CD4-positive, alpha-beta T cell treated with Interleukin-21 for 1 hour (primary cell): ENCODE data around the gene GATAD2A.

Experiments
- DNase-seq: peaks from one replicate; pipeline ENCODE4 v3.0.0-alpha.2; 2020

Gene GATAD2A

GRCh38 chr19:19422156-19422555 is 16.7 kb downstream of the GATAD2A start:
- DNase-seq = no peak

- DNase-seq = no peak
Observed at GRCh38 chr19:19423322-19423721, 17.8 kb downstream of the GATAD2A start.

- no peak for DNase-seq
Observed at GRCh38 chr19:19425170-19425875, 19.8 kb downstream of the GATAD2A start.

GRCh38 chr19:19426216-19426615 is 20.7 kb downstream of the GATAD2A start:
- DNase-seq = no peak

GRCh38 chr19:19426799-19427198 is 21.3 kb downstream of the GATAD2A start:
- no peak for DNase-seq

- DNase-seq = no peak
Observed at GRCh38 chr19:19427302-19427701, 21.8 kb downstream of the GATAD2A start.

- no peak for DNase-seq
Observed at GRCh38 chr19:19427944-19428343, 22.5 kb downstream of the GATAD2A start.

- DNase-seq = no peak
Observed at GRCh38 chr19:19428746-19429145, 23.3 kb downstream of the GATAD2A start.

- no peak for DNase-seq
Observed at GRCh38 chr19:19429361-19429760, 23.9 kb downstream of the GATAD2A start.

- no peak for DNase-seq
Observed at GRCh38 chr19:19432732-19433131, 27.3 kb downstream of the GATAD2A start.

- no peak for DNase-seq
Observed at GRCh38 chr19:19433666-19434213, 28.3 kb downstream of the GATAD2A start.

- no peak for DNase-seq
Observed at GRCh38 chr19:19434483-19435045, 29.1 kb downstream of the GATAD2A start.

- DNase-seq = no peak
Observed at GRCh38 chr19:19436137-19436691, 30.7 kb downstream of the GATAD2A start.

- no peak for DNase-seq
Observed at GRCh38 chr19:19438366-19439175, 33.1 kb downstream of the GATAD2A start.

- DNase-seq = no peak
Observed at GRCh38 chr19:19439176-19439482, 33.7 kb downstream of the GATAD2A start.

- no peak for DNase-seq
Observed at GRCh38 chr19:19443283-19443682, 37.8 kb downstream of the GATAD2A start.

GRCh38 chr19:19443902-19444680 is 38.6 kb downstream of the GATAD2A start:
- no peak for DNase-seq

- peak; percentile 30 for DNase-seq
Observed at GRCh38 chr19:19444681-19445155, 39.2 kb downstream of the GATAD2A start.

GRCh38 chr19:19445288-19445687 is 39.8 kb downstream of the GATAD2A start:
- no peak for DNase-seq

- DNase-seq = peak; percentile 37
Observed at GRCh38 chr19:19445911-19446361, 40.5 kb downstream of the GATAD2A start.

- no peak for DNase-seq
Observed at GRCh38 chr19:19446655-19447437, 41.4 kb downstream of the GATAD2A start.
